ENCODE data around the gene SMIM23.

- TF ChIP-seq CTCF (IDR thresholded peaks at IDR 0.05) (no peak), POLR2A (IDR thresholded peaks at IDR 0.05) (no peak), POLR2AphosphoS5 (IDR thresholded peaks at IDR 0.05) (no peak)
Observed at GRCh38 chr5:171766875-171767274, 18.7 kb upstream of the SMIM23 start.

All from breast epithelium (tissue), 3 donors.